Endothelial cell (in vitro differentiated cells): ENCODE measurements around the gene PAQR9. TPM values are rescaled to one million over a fixed set of nuclear protein-coding genes. Genes with fewer than 3 reads are reported as not detected.

ENCODE experiments used
- DNase-seq: peaks from one replicate; pipeline ENCODE4 v3.0.0; 2021; ENCODE audit warnings: low spot score
- H3K27ac Mint-ChIP-seq: one replicate; pipeline ENCODE4 v1.8.0; 2021; ENCODE audit warnings: mixed read lengths, inconsistent platforms; ENCODE audit not compliant: unreplicated experiment
- H3K27me3 Mint-ChIP-seq: one replicate; pipeline ENCODE4 v1.8.0; 2021; ENCODE audit warnings: mild to moderate bottlenecking, moderate library complexity, mixed read lengths, inconsistent platforms; ENCODE audit not compliant: unreplicated experiment
- H3K36me3 Mint-ChIP-seq: one replicate; pipeline ENCODE4 v1.8.0; 2021; ENCODE audit warnings: mild to moderate bottlenecking, low read depth, mixed read lengths, inconsistent platforms; ENCODE audit not compliant: unreplicated experiment
- H3K4me1 Mint-ChIP-seq: one replicate; pipeline ENCODE4 v1.8.0; 2021; ENCODE audit warnings: mild to moderate bottlenecking, mixed read lengths, inconsistent platforms; ENCODE audit not compliant: unreplicated experiment
- H3K4me3 Mint-ChIP-seq: one replicate; pipeline ENCODE4 v1.8.0; 2021; ENCODE audit warnings: mild to moderate bottlenecking, mixed read lengths, inconsistent platforms; ENCODE audit not compliant: unreplicated experiment
- H3K9me3 Mint-ChIP-seq: one replicate; pipeline ENCODE4 v1.8.0; 2021; ENCODE audit warnings: mixed read lengths, inconsistent platforms; ENCODE audit not compliant: unreplicated experiment
- CTCF ChIP-seq: fragments of 200-600 bp; sonication (generic); IDR thresholded peaks from one replicate; pipeline ENCODE4 v1.5.0; 2021; ENCODE audit warnings: antibody characterized with exemption; ENCODE audit not compliant: unreplicated experiment
- total RNA-seq: library from RNA; stranded (reverse); fragmentation: NEBNext Ultra II Directional; extraction: Animal tissue kit (Norgen Biotek cat#: 25700); gene quantifications from one replicate; pipeline ENCODE4 v1.2.1, GENCODE V29; 2021; ENCODE audit not compliant: unreplicated experiment

PAQR9 gene
- total RNA-seq, 1 donor from 2014 or later = not detected

GRCh38 chr3:142987707-142988106 lies 24.2 kb upstream of the PAQR9 start:
- no peak for TF ChIP-seq CTCF
- H3K9me3 Mint-ChIP-seq = no peaks in the 10 kb centered on the region
- H3K4me3 Mint-ChIP-seq = no peak overlapping the region
- no peak for DNase-seq
- peaks cover 1% of the 10 kb centered on the region for H3K27me3 Mint-ChIP-seq
- no peaks in the 10 kb centered on the region for H3K36me3 Mint-ChIP-seq
- H3K27ac Mint-ChIP-seq = no peak overlapping the region
- no peaks in the 10 kb centered on the region for H3K4me1 Mint-ChIP-seq

GRCh38 chr3:142987080-142987700 lies 23.7 kb upstream of the PAQR9 start:
- H3K36me3 Mint-ChIP-seq = no peaks in the 10 kb centered on the region
- H3K4me3 Mint-ChIP-seq = no peak overlapping the region
- TF ChIP-seq CTCF = peak; percentile 84
- no peaks in the 10 kb centered on the region for H3K4me1 Mint-ChIP-seq
- no peaks in the 10 kb centered on the region for H3K9me3 Mint-ChIP-seq
- DNase-seq = no peak
- no peak overlapping the region for H3K27ac Mint-ChIP-seq
- H3K27me3 Mint-ChIP-seq = peaks cover 1% of the 10 kb centered on the region

GRCh38 chr3:142984255-142984654 lies 20.8 kb upstream of the PAQR9 start:
- no peaks in the 10 kb centered on the region for H3K9me3 Mint-ChIP-seq
- no peak overlapping the region for H3K27ac Mint-ChIP-seq
- DNase-seq = no peak
- no peaks in the 10 kb centered on the region for H3K4me1 Mint-ChIP-seq
- H3K36me3 Mint-ChIP-seq = no peaks in the 10 kb centered on the region
- H3K4me3 Mint-ChIP-seq = no peak overlapping the region
- peaks cover 1% of the 10 kb centered on the region for H3K27me3 Mint-ChIP-seq
- no peak for TF ChIP-seq CTCF

GRCh38 chr3:142983318-142983717 lies 19.8 kb upstream of the PAQR9 start:
- DNase-seq = no peak
- no peak for TF ChIP-seq CTCF
- Mint-ChIP-seq H3K4me3 (no peak overlapping the region), H3K27ac (no peak overlapping the region), H3K9me3 (no peaks in the 10 kb centered on the region), H3K4me1 (no peaks in the 10 kb centered on the region), H3K27me3 (peaks cover 1% of the 10 kb centered on the region), H3K36me3 (no peaks in the 10 kb centered on the region)

- H3K4me1 Mint-ChIP-seq = no peaks in the 10 kb centered on the region
- no peaks in the 10 kb centered on the region for H3K36me3 Mint-ChIP-seq
- no peaks in the 10 kb centered on the region for H3K9me3 Mint-ChIP-seq
- H3K27ac Mint-ChIP-seq = no peak overlapping the region
- TF ChIP-seq CTCF = no peak
- no peak for DNase-seq
- H3K4me3 Mint-ChIP-seq = no peak overlapping the region
- H3K27me3 Mint-ChIP-seq = peaks cover 1% of the 10 kb centered on the region
Measured at GRCh38 chr3:142982038-142982773, 18.7 kb upstream of the PAQR9 start.
